RWPE2 (cell line): Measurements from ENCODE around the gene ZNF410.

ENCODE experiments used
- ATAC-seq: fragments of 200-7000 bp; cut with Tn5 transposase; 3 replicates; pipeline ENCODE4 v1.9.1; 2021; ENCODE audit warnings: low read depth
- DNase-seq: peaks from one replicate; pipeline ENCODE4 v3.0.0-alpha.2; 2020; ENCODE audit warnings: low spot score
- H3K27ac ChIP-seq: fragments of 450-650 bp; 2 replicates; pipeline ENCODE4 v1.5.1; 2017; ENCODE audit warnings: mild to moderate bottlenecking; ENCODE audit not compliant: poor library complexity, severe bottlenecking
- H3K27me3 ChIP-seq: fragments of 250-450 bp; sonication (Bioruptor Pico); 2 replicates; pipeline ENCODE4 v1.5.1; 2021; ENCODE audit warnings: mild to moderate bottlenecking, moderate library complexity; ENCODE audit not compliant: insufficient read depth, poor library complexity, severe bottlenecking
- H3K36me3 ChIP-seq: fragments of 250-450 bp; sonication (Bioruptor Pico); 2 replicates; pipeline ENCODE4 v1.5.1; 2020; ENCODE audit warnings: low read depth, mild to moderate bottlenecking, moderate library complexity
- H3K4me1 ChIP-seq: fragments of 250-450 bp; sonication (Bioruptor Pico); 2 replicates; pipeline ENCODE4 v1.5.1; 2021; ENCODE audit warnings: mild to moderate bottlenecking, moderate library complexity; ENCODE audit not compliant: insufficient read depth, poor library complexity, severe bottlenecking
- H3K4me3 ChIP-seq: fragments of 250-450 bp; sonication (Bioruptor Pico); 2 replicates; pipeline ENCODE4 v1.5.1; 2021; ENCODE audit warnings: mild to moderate bottlenecking, moderate library complexity; ENCODE audit not compliant: severe bottlenecking
- H3K9me3 ChIP-seq: fragments of 250-450 bp; sonication (Bioruptor Pico); 2 replicates; pipeline ENCODE4 v1.5.1; 2021; ENCODE audit warnings: mild to moderate bottlenecking, moderate library complexity; ENCODE audit not compliant: severe bottlenecking
- TF ChIP-seq, protein P1 (sequence below): fragments of 450-650 bp; IDR thresholded peaks from one replicate; pipeline ENCODE4 v1.5.1; 2017; ENCODE audit warnings: mild to moderate bottlenecking, moderate library complexity; ENCODE audit not compliant: poor library complexity, severe bottlenecking

ZNF410 gene

GRCh38 chr14:73873660-73874059 lies 13.0 kb upstream of the ZNF410 start:
- no peak for ATAC-seq
- DNase-seq = no peak
- Histone ChIP-seq H3K4me3 (no peak overlapping the region), H3K27me3 (no peaks in the 10 kb centered on the region), H3K27ac (no peak overlapping the region), H3K4me1 (no peaks in the 10 kb centered on the region), H3K36me3 (peaks cover 39% of the 10 kb centered on the region), H3K9me3 (no peaks in the 10 kb centered on the region)
- TF ChIP-seq, protein P1, sequence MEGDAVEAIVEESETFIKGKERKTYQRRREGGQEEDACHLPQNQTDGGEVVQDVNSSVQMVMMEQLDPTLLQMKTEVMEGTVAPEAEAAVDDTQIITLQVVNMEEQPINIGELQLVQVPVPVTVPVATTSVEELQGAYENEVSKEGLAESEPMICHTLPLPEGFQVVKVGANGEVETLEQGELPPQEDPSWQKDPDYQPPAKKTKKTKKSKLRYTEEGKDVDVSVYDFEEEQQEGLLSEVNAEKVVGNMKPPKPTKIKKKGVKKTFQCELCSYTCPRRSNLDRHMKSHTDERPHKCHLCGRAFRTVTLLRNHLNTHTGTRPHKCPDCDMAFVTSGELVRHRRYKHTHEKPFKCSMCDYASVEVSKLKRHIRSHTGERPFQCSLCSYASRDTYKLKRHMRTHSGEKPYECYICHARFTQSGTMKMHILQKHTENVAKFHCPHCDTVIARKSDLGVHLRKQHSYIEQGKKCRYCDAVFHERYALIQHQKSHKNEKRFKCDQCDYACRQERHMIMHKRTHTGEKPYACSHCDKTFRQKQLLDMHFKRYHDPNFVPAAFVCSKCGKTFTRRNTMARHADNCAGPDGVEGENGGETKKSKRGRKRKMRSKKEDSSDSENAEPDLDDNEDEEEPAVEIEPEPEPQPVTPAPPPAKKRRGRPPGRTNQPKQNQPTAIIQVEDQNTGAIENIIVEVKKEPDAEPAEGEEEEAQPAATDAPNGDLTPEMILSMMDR = no peak

DNA sequence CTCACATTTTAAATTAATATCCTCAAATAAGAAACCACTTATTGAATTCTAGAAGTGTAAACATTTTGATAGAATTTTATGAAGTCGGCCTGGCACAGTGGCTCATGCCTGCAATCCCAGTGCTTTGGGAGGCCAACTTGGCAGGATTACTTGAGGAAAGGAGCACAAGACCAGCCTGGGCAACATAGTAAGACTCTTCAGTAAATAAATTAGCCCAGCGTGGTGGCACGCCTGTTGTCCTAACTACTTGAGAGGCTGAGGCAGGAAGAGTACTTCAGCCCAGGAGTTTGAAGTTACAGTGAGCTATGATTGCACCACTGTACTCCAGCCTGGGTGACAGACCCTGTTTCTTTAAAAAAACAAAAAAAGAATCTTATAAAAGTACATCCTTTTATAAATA lies 8.9 kb upstream of the ZNF410 start:
- H3K4me1 ChIP-seq = no peaks in the 10 kb centered on the region
- no peaks in the 10 kb centered on the region for H3K27me3 ChIP-seq
- ATAC-seq = no peak
- TF ChIP-seq, protein P1 = no peak
- DNase-seq = no peak
- H3K4me3 ChIP-seq = no peak overlapping the region
- H3K9me3 ChIP-seq = no peaks in the 10 kb centered on the region
- no peak overlapping the region for H3K27ac ChIP-seq
- H3K36me3 ChIP-seq = peaks cover 59% of the 10 kb centered on the region

DNA sequence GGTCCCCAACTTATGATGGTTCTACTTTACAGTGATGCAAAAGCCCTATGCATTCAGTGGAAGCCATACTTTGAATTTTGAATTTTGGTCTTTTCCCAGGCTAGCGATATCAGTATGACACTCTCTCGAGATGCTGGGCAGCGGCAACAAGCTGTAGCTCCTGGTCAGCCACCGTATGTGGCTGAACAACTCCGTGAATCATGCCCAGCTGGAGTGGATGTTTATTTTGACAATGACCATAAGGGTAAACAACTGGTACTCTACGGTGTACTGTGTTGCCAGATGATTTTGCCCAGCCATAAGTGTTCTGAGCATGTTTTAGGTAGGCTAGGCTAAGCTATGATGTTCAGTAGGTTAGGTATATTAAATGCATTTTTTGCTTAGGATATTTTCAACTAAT lies 8.2 kb upstream of the ZNF410 start:
- Histone ChIP-seq H3K4me1 (no peaks in the 10 kb centered on the region), H3K27me3 (no peaks in the 10 kb centered on the region), H3K27ac (no peak overlapping the region), H3K9me3 (no peaks in the 10 kb centered on the region), H3K36me3 (peaks cover 59% of the 10 kb centered on the region), H3K4me3 (no peak overlapping the region)
- no peak for DNase-seq
- TF ChIP-seq, protein P1 = no peak
- no peak for ATAC-seq

DNA sequence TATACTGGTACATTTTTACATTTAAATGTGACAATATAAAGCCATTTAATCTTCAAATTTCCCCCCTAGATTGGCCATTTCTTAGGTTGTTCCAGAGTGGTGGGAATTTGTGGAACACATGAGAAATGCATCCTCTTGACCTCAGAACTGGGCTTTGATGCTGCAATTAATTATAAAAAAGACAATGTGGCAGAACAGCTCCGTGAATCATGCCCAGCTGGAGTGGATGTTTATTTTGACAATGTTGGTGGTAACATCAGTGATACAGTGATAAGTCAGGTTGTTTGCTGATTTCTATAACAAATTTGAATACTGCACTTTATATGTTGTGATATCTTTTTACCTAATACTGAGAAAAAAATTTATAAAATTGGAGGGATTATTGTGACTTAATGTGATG lies 7.6 kb upstream of the ZNF410 start:
- no peaks in the 10 kb centered on the region for H3K9me3 ChIP-seq
- H3K27me3 ChIP-seq = no peaks in the 10 kb centered on the region
- no peak overlapping the region for H3K27ac ChIP-seq
- no peak for ATAC-seq
- H3K36me3 ChIP-seq = peaks cover 57% of the 10 kb centered on the region
- DNase-seq = no peak
- TF ChIP-seq, protein P1 = no peak
- H3K4me1 ChIP-seq = no peaks in the 10 kb centered on the region
- H3K4me3 ChIP-seq = no peak overlapping the region

GRCh38 chr14:73884438-73885190 lies 2.0 kb upstream of the ZNF410 start:
- no peak for DNase-seq
- Histone ChIP-seq H3K9me3 (no peaks in the 10 kb centered on the region), H3K27ac (no peak overlapping the region), H3K4me1 (peaks cover 19% of the 10 kb centered on the region), H3K36me3 (peaks cover 30% of the 10 kb centered on the region), H3K4me3 (no peak overlapping the region), H3K27me3 (no peaks in the 10 kb centered on the region)
- no peak for ATAC-seq
- TF ChIP-seq, protein P1 = no peak
